MM.1S (cell line): Measurements from ENCODE around the gene OBSCN.

ENCODE experiments used
- CTCF ChIP-seq: fragments of 300-600 bp; sonication (generic); IDR thresholded peaks from 2 replicates; pipeline ENCODE4 v1.5.1; 2016; ENCODE audit warnings: antibody characterized with exemption, low read length, mixed read lengths
- EZH2phosphoT487 ChIP-seq: fragments of 300-600 bp; sonication (generic); IDR thresholded peaks from 2 replicates; pipeline ENCODE4 v1.6.1; 2018; ENCODE audit warnings: antibody characterized with exemption, low read length

- no peak for TF ChIP-seq EZH2phosphoT487
- TF ChIP-seq CTCF = no peak
These were observed 62.2 kb downstream of the OBSCN start for GRCh38 chr1:228270032-228270431.
